Measurements from ENCODE around the gene ARFGEF3. TPM values are rescaled to one million over a fixed set of nuclear protein-coding genes. Genes with fewer than 3 reads are reported as not detected.

The ARFGEF3 gene
- total and polyA plus RNA-seq, 11 donors, result 0.58 to 11.9 (median 2.5) TPM

- Histone ChIP-seq H3K36me3 (no peaks in the 10 kb centered on the region), H3K9me3 (no peaks in the 10 kb centered on the region), H3K4me1 (no peaks in the 10 kb centered on the region), H3K27me3 (peaks cover 0 to 3% (median 0%) of the 10 kb centered on the region in 9 donors), H3K4me3 (no peak overlapping the region), H3K27ac (no peak overlapping the region)
- TF ChIP-seq CTCF (IDR thresholded peaks at IDR 0.05) (no peak), POLR2A (IDR thresholded peaks at IDR 0.05) (no peak)
- DNase-seq, result no peak
- 69 to 72% (median 71%) methylated on average over 8 of the region's 8 CpGs for WGBS, 4 donors
- no peak for ATAC-seq
- intact Hi-C loops (cut with DNase I), result loop anchor here in 1 of 10 donors (10.0 kb wide), 1 partner anchor 492 kb away; no protein-coding TSS in a partner anchor
These were observed 111.0 kb downstream of the ARFGEF3 start for GRCh38 chr6:138272533-138273315.

- intact Hi-C loops (cut with DNase I), result loop anchor here in 7 of 10 donors (5.0 to 10.0 kb wide), 2 partner anchors 159 to 489 kb away; no protein-coding TSS in a partner anchor
- H3K4me3 ChIP-seq, result no peak overlapping the region
- TF ChIP-seq CTCF (IDR thresholded peaks at IDR 0.05), result no peak
- TF ChIP-seq POLR2A (IDR thresholded peaks at IDR 0.05), result no peak
- ATAC-seq (no peak), DNase-seq (no peak)
- no peaks in the 10 kb centered on the region for H3K36me3 ChIP-seq
- no peak overlapping the region for H3K27ac ChIP-seq
- H3K27me3 ChIP-seq, result no peaks in the 10 kb centered on the region
- no peaks in the 10 kb centered on the region for H3K4me1 ChIP-seq
- H3K9me3 ChIP-seq, result no peaks in the 10 kb centered on the region
- WGBS, 4 donors, result 78 to 86% (median 82%) methylated on average over 3 of the region's 3 CpGs
These were observed 114.2 kb downstream of the ARFGEF3 start for GRCh38 chr6:138275976-138276375.

GRCh38 chr6:138277835-138278234, 116.1 kb downstream of the ARFGEF3 start:
- H3K9me3 ChIP-seq, result no peaks in the 10 kb centered on the region
- WGBS, 4 donors, result 96 to 97% (median 96%) methylated on average over 4 of the region's 4 CpGs
- intact Hi-C loops (cut with DNase I), result loop anchor here in 8 of 10 donors (2.0 to 10.0 kb wide), 3 partner anchors 161 to 487 kb away; no protein-coding TSS in a partner anchor
- H3K4me3 ChIP-seq, result no peak overlapping the region
- ATAC-seq, result no peak
- H3K36me3 ChIP-seq, result no peaks in the 10 kb centered on the region
- H3K27ac ChIP-seq, result no peak overlapping the region
- TF ChIP-seq POLR2A (IDR thresholded peaks at IDR 0.05), result no peak
- no peak for TF ChIP-seq CTCF (IDR thresholded peaks at IDR 0.05)
- DNase-seq, result no peak
- H3K4me1 ChIP-seq, result no peaks in the 10 kb centered on the region
- no peaks in the 10 kb centered on the region for H3K27me3 ChIP-seq

GRCh38 chr6:138278326-138278725, 116.6 kb downstream of the ARFGEF3 start:
- peak in 3 of 4 donors; percentile 56 to 79 (median 72) for ATAC-seq
- H3K4me1 ChIP-seq, result no peaks in the 10 kb centered on the region
- H3K4me3 ChIP-seq, result no peak overlapping the region
- intact Hi-C loops (cut with DNase I), result loop anchor here in 8 of 10 donors (2.0 to 10.0 kb wide), 3 partner anchors 161 to 486 kb away; no protein-coding TSS in a partner anchor
- H3K9me3 ChIP-seq, result no peaks in the 10 kb centered on the region
- WGBS, 4 donors, result 62 to 69% (median 66%) methylated on average over 12 of the region's 12 CpGs
- TF ChIP-seq CTCF (IDR thresholded peaks at IDR 0.05), result peak in 10 of 12 donors; percentile 13 to 53 (median 40)
- no peak for TF ChIP-seq POLR2A (IDR thresholded peaks at IDR 0.05)
- peak in 2 of 5 donors; percentile 8 to 30 for DNase-seq
- H3K36me3 ChIP-seq, result no peaks in the 10 kb centered on the region
- no peak overlapping the region for H3K27ac ChIP-seq
- no peaks in the 10 kb centered on the region for H3K27me3 ChIP-seq

All from heart left ventricle (tissue), 16 donors.